ENCODE measurements around the gene KLK1. TPM values are rescaled to one million over a fixed set of nuclear protein-coding genes. Genes with fewer than 3 reads are reported as not detected.
"Not testable (repeated sequence)": the region's sequence is repeated elsewhere in the genome, so short reads cannot be mapped to it uniquely, and the experiment has no call there.

Gene KLK1
- total and polyA plus RNA-seq, 3 donors from 2014 or later = 0.43 to 2.7 (median 1.2) TPM

DNA sequence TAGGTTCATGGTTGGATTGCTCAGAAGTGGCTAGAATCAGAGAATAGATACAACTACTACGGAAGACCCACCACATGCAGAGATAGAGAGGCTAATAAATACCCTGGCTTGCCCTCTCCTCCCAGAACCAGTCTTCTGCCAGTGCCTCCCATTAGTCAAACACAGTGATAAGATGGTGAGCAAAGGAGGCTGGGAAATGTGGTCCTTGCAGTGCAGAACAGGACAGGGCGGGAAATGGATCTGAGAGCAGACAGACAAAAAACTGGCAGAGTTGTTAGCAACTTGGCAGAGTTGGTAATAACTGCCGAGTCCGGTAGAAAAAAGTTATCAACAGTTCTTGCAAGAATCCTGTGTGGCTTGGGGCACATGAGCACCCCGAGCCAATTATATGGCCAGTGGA lies 8.7 kb downstream of the KLK1 start:
- no peak for DNase-seq
- intact Hi-C loops (cut with DNase I; ENCODE audit: low total_unique reads) = no loop called here

DNA sequence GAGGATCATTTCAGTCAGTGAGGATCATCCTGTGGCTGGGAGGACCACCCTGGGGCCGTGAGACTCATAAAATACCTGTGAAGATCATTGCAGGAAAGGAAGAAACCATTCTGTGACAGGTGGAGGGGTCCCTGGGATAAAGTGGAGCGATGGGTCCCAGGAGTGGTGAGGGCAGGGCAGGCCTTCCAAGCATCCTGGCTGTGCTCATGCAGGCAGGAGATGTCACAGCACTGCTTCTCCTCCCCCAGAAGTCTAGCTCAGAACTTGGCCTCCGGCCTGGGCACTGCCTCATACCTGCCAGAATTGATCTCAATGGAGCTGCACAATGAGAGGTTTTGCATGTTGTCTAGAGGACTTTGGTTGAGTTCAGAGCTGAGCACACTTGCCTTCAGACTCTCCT lies 11.1 kb downstream of the KLK1 start:
- intact Hi-C loops (cut with DNase I; ENCODE audit: low total_unique reads) = no loop called here
- H3K4me3 ChIP-seq = no peak overlapping the region
- no peak overlapping the region for H3K27ac ChIP-seq
- H3K9me3 ChIP-seq = no peaks in the 10 kb centered on the region
- no peak for DNase-seq
- no peaks in the 10 kb centered on the region for H3K27me3 ChIP-seq
- 62 to 74% methylated on average over 3 of the region's 3 CpGs for WGBS, 2 donors
- no peaks in the 10 kb centered on the region for H3K36me3 ChIP-seq (ENCODE audit: low read depth, missing control alignments)
- no peaks in the 10 kb centered on the region for H3K4me1 ChIP-seq
- no peak for TF ChIP-seq POLR2A (IDR thresholded peaks at IDR 0.05)
- TF ChIP-seq CTCF (IDR thresholded peaks at IDR 0.05) = no peak

More for the DNA sequence above, 8.7 kb downstream of the KLK1 start:
- no peaks in the 10 kb centered on the region for H3K36me3 ChIP-seq (ENCODE audit: low read depth, missing control alignments)
- H3K4me3 ChIP-seq = no peak overlapping the region
- WGBS, 2 donors = 77 to 82% methylated on average over 5 of the region's 5 CpGs
- no peak overlapping the region for H3K27ac ChIP-seq
- no peaks in the 10 kb centered on the region for H3K27me3 ChIP-seq
- TF ChIP-seq POLR2A (IDR thresholded peaks at IDR 0.05) = no peak
- TF ChIP-seq CTCF (IDR thresholded peaks at IDR 0.05) = no peak
- H3K4me1 ChIP-seq = no peaks in the 10 kb centered on the region
- H3K9me3 ChIP-seq = no peaks in the 10 kb centered on the region

DNA sequence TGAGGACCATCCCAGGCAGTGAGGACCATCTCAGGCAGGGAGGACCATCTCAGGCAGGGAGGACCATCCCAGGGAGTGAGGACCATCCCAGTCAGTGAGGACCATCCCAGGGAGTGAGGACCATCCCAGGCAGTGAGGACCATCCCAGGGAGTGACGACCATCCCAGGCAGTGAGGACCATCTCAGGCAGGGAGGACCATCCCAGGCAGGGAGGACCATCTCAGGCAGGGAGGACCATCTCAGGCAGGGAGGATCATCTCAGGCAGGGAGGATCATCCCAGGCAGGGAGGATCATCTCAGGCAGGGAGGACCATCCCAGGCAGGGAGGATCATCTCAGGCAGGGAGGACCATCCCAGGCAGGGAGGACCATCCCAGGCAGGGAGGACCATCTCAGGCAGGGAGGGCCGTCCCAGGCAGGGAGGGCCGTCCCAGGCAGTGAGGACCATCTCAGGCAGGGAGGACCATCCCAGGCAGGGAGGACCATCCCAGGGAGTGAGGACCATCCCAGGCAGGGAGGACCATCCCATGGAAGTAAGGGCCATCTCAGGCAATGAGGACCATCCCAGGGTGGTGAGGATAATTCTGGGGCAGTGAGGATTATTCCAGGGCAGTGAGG lies 11.9 kb downstream of the KLK1 start:
- H3K9me3 ChIP-seq; H3K27me3 ChIP-seq; H3K4me3 ChIP-seq; H3K36me3 ChIP-seq (ENCODE audit: low read depth, missing control alignments); H3K4me1 ChIP-seq; intact Hi-C loops (cut with DNase I; ENCODE audit: low total_unique reads); H3K27ac ChIP-seq; DNase-seq: not testable (repeated sequence)
- WGBS, 2 donors = 51% methylated on average over 3 of the region's 3 CpGs; no CpG with 5 or more reads in 1 of the 2 donors

DNA sequence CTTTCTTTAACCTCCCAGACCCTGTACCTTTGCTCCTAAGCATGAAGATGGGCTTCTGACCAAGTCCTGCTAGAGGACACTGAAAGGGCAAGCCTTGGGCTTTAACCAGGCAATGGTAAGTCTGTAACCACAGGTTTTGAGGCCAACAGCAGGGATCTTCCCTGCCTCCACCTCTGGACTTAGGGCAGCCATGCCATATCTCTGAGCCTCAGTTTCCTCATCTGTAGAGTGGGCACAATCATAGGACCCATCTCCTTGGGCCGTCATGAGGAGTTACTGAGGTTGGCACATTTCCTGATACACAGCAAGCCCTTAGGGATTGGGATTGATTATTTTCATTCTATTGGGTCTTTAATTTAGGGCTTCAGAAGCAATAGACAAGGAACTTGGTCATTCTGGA lies 14.7 kb downstream of the KLK1 start:
- intact Hi-C loops (cut with DNase I; ENCODE audit: low total_unique reads) = no loop called here
- TF ChIP-seq POLR2A (IDR thresholded peaks at IDR 0.05) = no peak
- TF ChIP-seq CTCF (IDR thresholded peaks at IDR 0.05) = no peak
- Histone ChIP-seq H3K27me3 (no peaks in the 10 kb centered on the region), H3K27ac (no peak overlapping the region), H3K4me1 (no peaks in the 10 kb centered on the region), H3K4me3 (no peak overlapping the region), H3K36me3 (ENCODE audit: low read depth, missing control alignments) (no peaks in the 10 kb centered on the region), H3K9me3 (no peaks in the 10 kb centered on the region)
- whole genome bisulfite sequencing, 2 donors = 71 to 76% methylated on average over 1 of the region's 1 CpG
- DNase-seq = no peak

DNA sequence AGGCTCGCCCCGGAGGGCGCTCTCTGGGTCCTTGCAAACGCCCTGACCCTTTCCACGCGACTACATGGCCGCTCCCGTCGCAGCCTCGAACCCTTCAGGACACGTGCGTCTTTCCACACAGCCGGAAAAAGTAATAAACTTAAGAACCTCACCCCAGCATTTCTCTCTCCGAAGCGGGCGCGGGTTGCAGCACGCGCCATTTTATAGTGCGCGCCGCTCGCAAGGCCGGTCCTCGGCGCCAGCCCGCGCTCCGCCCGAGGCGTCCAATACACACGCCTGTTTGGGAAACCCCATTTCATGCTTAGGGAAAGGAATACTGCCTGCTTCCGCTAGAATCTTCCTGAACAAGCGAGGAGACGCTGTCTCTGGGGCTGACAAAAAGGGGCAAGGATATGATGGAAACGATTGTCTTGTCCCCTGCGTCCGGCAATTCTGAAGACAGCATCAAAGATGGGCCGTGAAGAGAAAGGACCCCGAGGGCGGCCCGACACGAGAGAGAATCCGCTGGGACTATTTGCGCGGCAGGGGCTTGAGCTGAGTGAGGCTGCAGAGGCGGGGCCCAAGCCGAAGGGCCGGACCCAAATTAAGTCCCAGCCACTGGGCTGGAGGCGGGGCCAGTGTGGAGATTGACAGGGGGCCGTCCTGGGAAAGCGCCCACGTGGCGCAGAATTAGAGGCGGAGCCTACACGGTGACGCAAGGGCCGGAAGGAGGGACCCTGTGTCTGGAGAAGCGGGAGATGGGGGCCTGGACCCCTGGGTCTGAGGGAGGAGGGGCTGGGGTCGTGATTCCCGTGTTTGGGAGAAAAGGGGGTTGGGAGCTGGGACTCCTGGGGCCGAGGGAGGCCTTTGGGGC lies 18.9 kb downstream of the KLK1 start:
- TF ChIP-seq POLR2A (IDR thresholded peaks at IDR 0.05) (no peak), CTCF (IDR thresholded peaks at IDR 0.05) (no peak)
- intact Hi-C loops (cut with DNase I; ENCODE audit: low total_unique reads) = no loop called here
- WGBS, 2 donors = 0 to 2% methylated on average over 42 to 62 of the region's 62 CpGs

More for the DNA sequence above, 18.9 kb downstream of the KLK1 start:
- Histone ChIP-seq H3K36me3 (ENCODE audit: low read depth, missing control alignments) (no peaks in the 10 kb centered on the region), H3K9me3 (no peaks in the 10 kb centered on the region), H3K4me1 (peaks cover 15% of the 10 kb centered on the region), H3K4me3 (peak overlapping the region; percentile 90 to 99), H3K27ac (peak overlapping the region; percentile 78 to 98), H3K27me3 (no peaks in the 10 kb centered on the region)
- peak; percentile 100 for DNase-seq
